ENCODE data around the gene GLP1R.

- TF ChIP-seq POLR2AphosphoS5 (IDR thresholded peaks at IDR 0.05) = no peak
- TF ChIP-seq EP300 (IDR thresholded peaks at IDR 0.05) = no peak
- TF ChIP-seq CTCF (IDR thresholded peaks at IDR 0.05) = no peak
These were observed 43.5 kb downstream of the GLP1R start for GRCh38 chr6:39092124-39092523.

All from suprapubic skin (tissue), 4 donors.